ENCODE measurements around the gene RSPH3. TPM values are rescaled to one million over a fixed set of nuclear protein-coding genes. Genes with fewer than 3 reads are reported as not detected.
"Not testable (repeated sequence)": the region's sequence is repeated elsewhere in the genome, so short reads cannot be mapped to it uniquely, and the experiment has no call there.

RSPH3 gene
- total and polyA plus RNA-seq, 11 donors: 3.4 to 13.2 (median 9.4) TPM

DNA sequence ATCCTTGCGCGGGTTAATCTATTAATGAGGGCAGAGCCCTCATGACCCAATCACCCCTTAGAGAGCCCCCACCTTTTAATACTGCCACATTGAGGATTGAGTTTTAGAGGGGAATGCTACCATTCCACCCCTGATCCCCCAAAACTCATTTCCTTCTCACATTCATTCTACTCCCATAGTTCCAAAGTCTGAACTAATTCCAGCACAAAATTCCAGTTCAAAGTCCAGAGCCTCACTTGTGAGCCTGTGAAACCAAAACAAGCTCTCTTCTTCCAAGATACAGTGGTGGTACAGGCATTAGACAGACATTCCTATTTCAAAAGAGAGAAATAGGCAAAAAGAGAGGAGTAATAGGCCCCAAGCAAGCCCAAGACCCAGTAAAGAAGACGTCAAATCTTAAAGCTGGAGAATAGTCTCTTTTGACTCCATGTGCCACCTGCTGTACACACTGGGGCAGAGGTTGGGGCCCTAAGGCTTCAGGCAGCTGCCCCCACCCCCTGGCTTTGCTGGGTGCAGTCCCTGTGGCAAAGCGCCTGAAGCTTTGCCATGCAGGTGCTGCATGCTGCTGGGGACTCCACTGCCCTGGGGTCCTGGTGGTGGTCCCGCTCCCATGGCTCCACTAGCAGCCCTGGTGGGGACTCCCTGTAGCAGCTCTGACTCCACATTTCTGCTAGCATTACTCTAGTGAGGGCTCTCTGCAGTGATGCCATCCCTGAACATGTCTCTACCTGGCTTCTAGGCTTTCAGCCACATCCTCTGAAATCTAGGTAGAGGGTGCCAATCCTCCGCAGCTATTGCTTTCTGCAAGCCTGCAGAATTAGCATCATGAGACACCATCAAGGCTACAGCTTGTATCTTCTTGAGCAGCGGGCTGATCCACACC lies 41.3 kb downstream of the RSPH3 start:
- intact Hi-C loops (cut with DNase I): no loop called here
- Histone ChIP-seq H3K36me3 (no peaks in the 10 kb centered on the region), H3K9me3 (no peaks in the 10 kb centered on the region), H3K4me1 (no peaks in the 10 kb centered on the region), H3K4me3 (no peak overlapping the region), H3K27me3 (no peaks in the 10 kb centered on the region), H3K27ac (no peak overlapping the region)
- ATAC-seq: no peak
- WGBS, 4 donors: 73 to 94% (median 86%) methylated on average over 5 to 7 of the region's 7 CpGs
- no peak for TF ChIP-seq POLR2A (IDR thresholded peaks at IDR 0.05)
- TF ChIP-seq, protein P1, sequence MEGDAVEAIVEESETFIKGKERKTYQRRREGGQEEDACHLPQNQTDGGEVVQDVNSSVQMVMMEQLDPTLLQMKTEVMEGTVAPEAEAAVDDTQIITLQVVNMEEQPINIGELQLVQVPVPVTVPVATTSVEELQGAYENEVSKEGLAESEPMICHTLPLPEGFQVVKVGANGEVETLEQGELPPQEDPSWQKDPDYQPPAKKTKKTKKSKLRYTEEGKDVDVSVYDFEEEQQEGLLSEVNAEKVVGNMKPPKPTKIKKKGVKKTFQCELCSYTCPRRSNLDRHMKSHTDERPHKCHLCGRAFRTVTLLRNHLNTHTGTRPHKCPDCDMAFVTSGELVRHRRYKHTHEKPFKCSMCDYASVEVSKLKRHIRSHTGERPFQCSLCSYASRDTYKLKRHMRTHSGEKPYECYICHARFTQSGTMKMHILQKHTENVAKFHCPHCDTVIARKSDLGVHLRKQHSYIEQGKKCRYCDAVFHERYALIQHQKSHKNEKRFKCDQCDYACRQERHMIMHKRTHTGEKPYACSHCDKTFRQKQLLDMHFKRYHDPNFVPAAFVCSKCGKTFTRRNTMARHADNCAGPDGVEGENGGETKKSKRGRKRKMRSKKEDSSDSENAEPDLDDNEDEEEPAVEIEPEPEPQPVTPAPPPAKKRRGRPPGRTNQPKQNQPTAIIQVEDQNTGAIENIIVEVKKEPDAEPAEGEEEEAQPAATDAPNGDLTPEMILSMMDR (IDR thresholded peaks at IDR 0.05): peak in 2 of 12 donors; percentile 16 to 19
- DNase-seq: no peak

- 90 to 95% (median 92%) methylated on average over 3 of the region's 3 CpGs for WGBS, 4 donors
- H3K9me3 ChIP-seq: no peaks in the 10 kb centered on the region
- H3K27me3 ChIP-seq: no peaks in the 10 kb centered on the region
- TF ChIP-seq POLR2A (IDR thresholded peaks at IDR 0.05): no peak
- TF ChIP-seq, protein P1 (IDR thresholded peaks at IDR 0.05): no peak
- no peak overlapping the region for H3K4me3 ChIP-seq
- no peaks in the 10 kb centered on the region for H3K4me1 ChIP-seq
- ATAC-seq (no peak), DNase-seq (no peak)
- no peak overlapping the region for H3K27ac ChIP-seq
- no peaks in the 10 kb centered on the region for H3K36me3 ChIP-seq
- intact Hi-C loops (cut with DNase I): no loop called here
Observed at GRCh38 chr6:158955255-158955654, 44.7 kb downstream of the RSPH3 start.

DNA sequence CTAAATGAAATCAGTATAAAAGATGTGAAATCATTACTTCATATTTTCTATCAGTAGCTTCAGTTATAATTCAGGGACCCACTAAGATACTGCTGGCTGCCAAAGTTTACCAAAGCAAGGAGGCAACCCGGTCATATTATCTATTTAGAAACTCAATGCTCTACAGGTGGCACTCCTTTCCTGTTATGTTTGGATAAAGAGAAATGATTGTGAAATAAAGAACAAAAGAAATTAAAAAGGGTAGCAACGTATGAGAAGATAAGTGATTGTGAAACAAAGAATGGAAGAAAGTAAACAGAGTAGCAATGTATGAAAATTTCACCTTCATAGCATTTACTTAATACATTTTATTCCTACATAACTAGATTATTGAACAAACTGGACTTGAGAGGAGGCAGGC lies 45.2 kb downstream of the RSPH3 start:
- no peak for TF ChIP-seq POLR2A (IDR thresholded peaks at IDR 0.05)
- TF ChIP-seq, protein P1 (IDR thresholded peaks at IDR 0.05): no peak
- intact Hi-C loops (cut with DNase I): no loop called here
- no peaks in the 10 kb centered on the region for H3K9me3 ChIP-seq
- ATAC-seq (no peak), DNase-seq (no peak)
- H3K27me3 ChIP-seq: no peaks in the 10 kb centered on the region
- no peaks in the 10 kb centered on the region for H3K4me1 ChIP-seq
- no peaks in the 10 kb centered on the region for H3K36me3 ChIP-seq
- no peak overlapping the region for H3K4me3 ChIP-seq
- 44 to 66% (median 58%) methylated on average over 2 of the region's 2 CpGs for WGBS, 4 donors
- no peak overlapping the region for H3K27ac ChIP-seq

GRCh38 chr6:158952011-158952410 lies 48.0 kb downstream of the RSPH3 start:
- H3K27me3 ChIP-seq; DNase-seq; ATAC-seq; H3K4me3 ChIP-seq; H3K36me3 ChIP-seq; H3K9me3 ChIP-seq; intact Hi-C loops (cut with DNase I); H3K27ac ChIP-seq; H3K4me1 ChIP-seq: not testable (repeated sequence)
- WGBS, 4 donors: 94 to 97% (median 95%) methylated on average over 3 of the region's 3 CpGs

DNA sequence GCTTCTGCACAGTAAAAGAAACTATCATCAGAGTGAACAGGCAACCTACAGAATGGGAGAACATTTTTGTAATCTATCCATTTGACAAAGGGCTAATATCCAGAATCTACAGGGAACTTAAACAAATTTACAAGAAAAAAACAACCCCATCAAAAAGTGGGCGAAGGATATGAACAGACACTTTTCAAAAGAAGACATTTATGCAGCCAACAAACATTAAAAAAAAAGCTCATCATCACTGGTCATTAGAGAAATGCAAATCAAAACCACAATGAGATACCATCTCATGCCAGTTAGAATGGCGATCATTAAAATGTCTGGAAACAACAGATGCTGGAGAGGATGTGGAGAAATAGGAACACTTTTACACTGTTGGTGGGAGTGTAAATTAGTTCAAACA lies 48.4 kb downstream of the RSPH3 start:
- H3K4me1 ChIP-seq; H3K36me3 ChIP-seq; H3K27me3 ChIP-seq; DNase-seq; H3K9me3 ChIP-seq; ATAC-seq; intact Hi-C loops (cut with DNase I); H3K27ac ChIP-seq; H3K4me3 ChIP-seq: not testable (repeated sequence)
- WGBS, 4 donors: 92 to 98% (median 97%) methylated on average over 2 of the region's 2 CpGs
